ENCODE measurements around the gene POMT2.
A peak's percentile ranks its signal among the peaks of the same experiment; 100 is the strongest.

Gene POMT2

GRCh38 chr14:77275041-77275580, 45.6 kb downstream of the POMT2 start:
- Histone ChIP-seq H3K4me1 (ENCODE audit: insufficient read depth, low read length) (no peaks in the 10 kb centered on the region), H3K36me3 (ENCODE audit: insufficient read depth, low read depth, low read length) (peaks cover 18% of the 10 kb centered on the region)

DNA sequence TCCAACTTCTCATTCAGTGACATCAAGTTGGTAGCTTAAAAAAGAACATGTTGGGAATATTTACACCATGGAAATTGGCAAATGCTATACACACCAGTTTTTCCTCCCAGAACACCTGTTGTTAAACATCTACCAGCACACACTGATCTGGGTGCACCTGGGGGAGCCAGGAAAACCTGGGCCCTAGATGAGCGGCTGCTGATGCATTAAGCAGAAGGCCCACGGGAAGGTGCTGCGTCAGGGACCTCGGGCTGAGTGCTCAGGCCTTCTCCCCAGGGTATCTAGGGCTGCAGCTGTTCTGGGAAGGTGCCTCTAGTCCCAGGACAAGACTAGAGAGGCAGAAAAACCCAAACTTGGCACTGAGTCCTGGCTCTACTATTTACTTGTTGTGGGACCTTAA, 46.9 kb downstream of the POMT2 start:
- Histone ChIP-seq H3K4me1 (ENCODE audit: insufficient read depth, low read length) (no peaks in the 10 kb centered on the region), H3K4me3 (ENCODE audit: low read length) (no peak overlapping the region), H3K27me3 (ENCODE audit: insufficient read depth, low read length) (peaks cover 52% of the 10 kb centered on the region), H3K9me3 (ENCODE audit: insufficient read depth, low read depth, low read length) (no peaks in the 10 kb centered on the region), H3K27ac (ENCODE audit: low read length) (no peak overlapping the region), H3K9ac (ENCODE audit: low read depth, low read length) (no peak overlapping the region), H3K36me3 (ENCODE audit: insufficient read depth, low read depth, low read length) (peaks cover 5% of the 10 kb centered on the region; the same call in 1 of the 2 replicates)

More at GRCh38 chr14:77275041-77275580, 45.6 kb downstream of the POMT2 start:
- no peaks in the 10 kb centered on the region for H3K9me3 ChIP-seq (ENCODE audit: insufficient read depth, low read depth, low read length)
- no peak overlapping the region for H3K27ac ChIP-seq (ENCODE audit: low read length)
- H3K4me3 ChIP-seq (ENCODE audit: low read length), result no peak overlapping the region
- H3K9ac ChIP-seq (ENCODE audit: low read depth, low read length), result no peak overlapping the region
- H3K27me3 ChIP-seq (ENCODE audit: insufficient read depth, low read length), result peaks cover 39% of the 10 kb centered on the region

GRCh38 chr14:77272261-77272660, 48.4 kb downstream of the POMT2 start:
- Histone ChIP-seq H3K4me3 (ENCODE audit: low read length) (no peak overlapping the region), H3K27ac (ENCODE audit: low read length) (no peak overlapping the region), H3K4me1 (ENCODE audit: insufficient read depth, low read length) (no peaks in the 10 kb centered on the region), H3K9me3 (ENCODE audit: insufficient read depth, low read depth, low read length) (no peaks in the 10 kb centered on the region; the same call in 1 of the 2 replicates), H3K36me3 (ENCODE audit: insufficient read depth, low read depth, low read length) (peaks cover 5% of the 10 kb centered on the region; the same call in 1 of the 2 replicates), H3K9ac (ENCODE audit: low read depth, low read length) (no peak overlapping the region), H3K27me3 (ENCODE audit: insufficient read depth, low read length) (peaks cover 68% of the 10 kb centered on the region)

GRCh38 chr14:77271113-77271710, 49.5 kb downstream of the POMT2 start, which contains the start of gene NGB:
Gene NGB (minus strand): TSS chr14:77271206. CDS start chr14:77270937, 269 bp downstream.
- Histone ChIP-seq H3K9me3 (ENCODE audit: insufficient read depth, low read depth, low read length) (no peaks in the 10 kb centered on the region; the same call in 1 of the 2 replicates), H3K9ac (ENCODE audit: low read depth, low read length) (no peak within 1 kb of the TSS), H3K4me3 (ENCODE audit: low read length) (peak within 1 kb of the TSS; percentile 54; the same call in 1 of the 2 replicates), H3K36me3 (ENCODE audit: insufficient read depth, low read depth, low read length) (no peaks in the 10 kb centered on the region), H3K27me3 (ENCODE audit: insufficient read depth, low read length) (peaks cover 69% of the 10 kb centered on the region), H3K4me1 (ENCODE audit: insufficient read depth, low read length) (no peaks in the 10 kb centered on the region), H3K27ac (ENCODE audit: low read length) (no peak within 1 kb of the TSS)

DNA sequence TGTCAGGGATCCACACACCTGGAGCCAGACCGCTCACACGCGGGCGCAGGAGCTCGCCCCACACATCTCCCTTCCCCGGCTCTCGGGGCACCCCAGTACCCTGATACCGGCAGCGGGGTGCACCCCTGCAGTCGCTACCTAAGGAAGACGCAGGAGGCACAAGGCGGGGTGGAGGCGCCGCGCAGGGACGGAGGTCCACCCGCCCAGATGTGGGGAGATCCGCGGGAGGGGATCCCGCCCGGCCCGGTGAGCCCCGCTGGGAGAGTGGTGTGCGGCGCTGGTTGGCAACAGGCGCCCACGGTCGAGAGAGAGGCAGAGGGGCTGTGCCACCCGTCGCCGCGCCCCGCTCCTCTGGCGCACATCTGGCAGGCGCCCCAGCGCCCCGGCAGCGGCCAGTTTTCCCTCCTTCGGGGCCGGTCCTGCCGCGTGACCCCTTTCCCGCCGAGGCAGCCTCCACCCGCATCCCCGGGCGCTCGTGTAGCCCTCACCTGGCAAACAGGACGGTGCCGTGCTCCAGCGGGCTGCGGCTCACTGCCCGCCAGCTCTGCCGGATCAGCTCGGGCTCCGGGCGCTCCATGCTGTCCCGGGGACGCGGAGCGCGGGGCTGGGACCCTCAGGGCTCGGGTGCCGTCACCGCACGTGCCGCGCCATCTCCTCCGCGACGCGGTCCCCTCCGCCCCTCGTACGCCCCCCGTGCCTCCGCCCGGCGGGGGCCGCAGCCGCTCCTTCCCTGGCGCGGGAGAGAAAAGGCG, 50.1 kb downstream of the POMT2 start:
- H3K4me3 ChIP-seq (ENCODE audit: low read length), result peak overlapping the region; percentile 54; the same call in 1 of the 2 replicates
- H3K27ac ChIP-seq (ENCODE audit: low read length), result no peak overlapping the region
- no peaks in the 10 kb centered on the region; the same call in 1 of the 2 replicates for H3K9me3 ChIP-seq (ENCODE audit: insufficient read depth, low read depth, low read length)
- H3K9ac ChIP-seq (ENCODE audit: low read depth, low read length), result no peak overlapping the region
- no peaks in the 10 kb centered on the region for H3K4me1 ChIP-seq (ENCODE audit: insufficient read depth, low read length)
- no peaks in the 10 kb centered on the region for H3K36me3 ChIP-seq (ENCODE audit: insufficient read depth, low read depth, low read length)
- peaks cover 72% of the 10 kb centered on the region for H3K27me3 ChIP-seq (ENCODE audit: insufficient read depth, low read length)

GRCh38 chr14:77268989-77269600, 51.6 kb downstream of the POMT2 start:
- no peak overlapping the region for H3K27ac ChIP-seq (ENCODE audit: low read length)
- H3K4me1 ChIP-seq (ENCODE audit: insufficient read depth, low read length), result no peaks in the 10 kb centered on the region
- no peak overlapping the region for H3K4me3 ChIP-seq (ENCODE audit: low read length)
- H3K27me3 ChIP-seq (ENCODE audit: insufficient read depth, low read length), result peaks cover 72% of the 10 kb centered on the region
- no peak overlapping the region for H3K9ac ChIP-seq (ENCODE audit: low read depth, low read length)
- H3K9me3 ChIP-seq (ENCODE audit: insufficient read depth, low read depth, low read length), result no peaks in the 10 kb centered on the region; the same call in 1 of the 2 replicates
- H3K36me3 ChIP-seq (ENCODE audit: insufficient read depth, low read depth, low read length), result no peaks in the 10 kb centered on the region

DNA sequence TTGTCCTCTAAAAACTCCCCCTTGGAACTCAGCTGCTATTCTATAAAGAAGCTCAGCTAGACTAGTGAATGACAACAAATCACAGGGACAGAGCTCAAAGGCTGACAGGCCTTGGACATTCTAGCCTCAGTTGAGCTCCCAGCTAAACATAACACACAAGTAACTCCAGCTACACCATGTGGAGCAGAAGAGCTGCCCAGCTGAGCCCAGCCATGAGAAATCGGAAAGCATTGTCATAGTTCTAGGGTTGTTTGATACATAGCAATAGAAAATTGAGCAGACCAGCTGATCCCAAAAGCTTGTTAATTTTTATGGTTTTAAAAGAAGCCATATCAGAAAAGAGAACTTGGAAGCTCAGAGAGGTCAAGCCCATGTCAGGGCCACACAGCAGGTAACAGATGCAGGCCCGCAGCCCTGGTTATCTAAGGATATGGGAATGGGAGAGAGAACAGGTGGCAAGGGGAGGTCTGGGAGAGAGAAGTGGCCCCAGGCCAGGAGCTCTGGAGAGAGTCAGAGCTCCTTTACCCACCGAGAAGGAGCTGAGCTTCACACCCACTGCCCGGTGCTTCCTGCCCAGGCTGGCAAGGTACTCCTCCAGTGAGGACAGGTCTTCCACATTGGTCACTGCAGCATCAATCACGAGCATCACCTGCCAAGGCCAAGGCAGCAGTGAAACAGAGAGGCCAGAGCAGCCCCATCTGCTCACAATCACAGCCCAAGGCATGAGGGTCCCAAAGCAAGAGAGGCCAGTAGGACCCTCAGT, 52.6 kb downstream of the POMT2 start:
- H3K9ac ChIP-seq (ENCODE audit: low read depth, low read length), result no peak overlapping the region
- H3K9me3 ChIP-seq (ENCODE audit: insufficient read depth, low read depth, low read length), result no peaks in the 10 kb centered on the region; the same call in 1 of the 2 replicates
- no peaks in the 10 kb centered on the region for H3K36me3 ChIP-seq (ENCODE audit: insufficient read depth, low read depth, low read length)
- no peaks in the 10 kb centered on the region for H3K4me1 ChIP-seq (ENCODE audit: insufficient read depth, low read length)
- no peak overlapping the region for H3K27ac ChIP-seq (ENCODE audit: low read length)
- H3K27me3 ChIP-seq (ENCODE audit: insufficient read depth, low read length), result peaks cover 62% of the 10 kb centered on the region
- no peak overlapping the region for H3K4me3 ChIP-seq (ENCODE audit: low read length)

DNA sequence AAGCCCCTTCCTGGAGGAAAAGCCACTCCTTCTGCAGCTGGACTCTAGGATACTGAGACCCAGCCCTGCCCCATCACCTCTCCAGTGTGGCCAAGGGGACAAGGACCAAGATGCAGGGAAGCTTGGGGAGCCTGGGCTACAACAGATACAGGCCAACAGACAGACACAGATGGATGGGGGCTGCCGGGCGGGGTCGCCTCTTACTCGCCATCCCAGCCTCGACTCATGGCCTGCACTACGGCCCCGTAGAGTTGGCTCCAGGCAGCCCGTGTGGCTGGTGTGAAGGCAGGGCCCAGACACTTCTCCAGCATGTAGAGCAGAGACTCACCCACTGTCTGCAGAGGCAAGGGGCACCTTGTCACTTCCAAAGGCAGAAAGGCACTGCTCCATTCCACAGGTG, 54.3 kb downstream of the POMT2 start:
- Histone ChIP-seq H3K27ac (ENCODE audit: low read length) (no peak overlapping the region), H3K4me3 (ENCODE audit: low read length) (no peak overlapping the region), H3K9me3 (ENCODE audit: insufficient read depth, low read depth, low read length) (no peaks in the 10 kb centered on the region; the same call in 1 of the 2 replicates), H3K27me3 (ENCODE audit: insufficient read depth, low read length) (peaks cover 45% of the 10 kb centered on the region), H3K9ac (ENCODE audit: low read depth, low read length) (no peak overlapping the region), H3K36me3 (ENCODE audit: insufficient read depth, low read depth, low read length) (no peaks in the 10 kb centered on the region), H3K4me1 (ENCODE audit: insufficient read depth, low read length) (no peaks in the 10 kb centered on the region)

GRCh38 chr14:77265561-77266335, 54.9 kb downstream of the POMT2 start:
- H3K36me3 ChIP-seq (ENCODE audit: insufficient read depth, low read depth, low read length), result no peaks in the 10 kb centered on the region
- H3K9ac ChIP-seq (ENCODE audit: low read depth, low read length), result no peak overlapping the region
- H3K9me3 ChIP-seq (ENCODE audit: insufficient read depth, low read depth, low read length), result no peaks in the 10 kb centered on the region; the same call in 1 of the 2 replicates
- no peak overlapping the region for H3K27ac ChIP-seq (ENCODE audit: low read length)
- H3K4me3 ChIP-seq (ENCODE audit: low read length), result no peak overlapping the region
- peaks cover 39% of the 10 kb centered on the region for H3K27me3 ChIP-seq (ENCODE audit: insufficient read depth, low read length)
- H3K4me1 ChIP-seq (ENCODE audit: insufficient read depth, low read length), result no peaks in the 10 kb centered on the region

- H3K4me3 ChIP-seq (ENCODE audit: low read length), result no peak overlapping the region
- no peak overlapping the region for H3K9ac ChIP-seq (ENCODE audit: low read depth, low read length)
- no peaks in the 10 kb centered on the region; the same call in 1 of the 2 replicates for H3K9me3 ChIP-seq (ENCODE audit: insufficient read depth, low read depth, low read length)
- H3K27me3 ChIP-seq (ENCODE audit: insufficient read depth, low read length), result peaks cover 33% of the 10 kb centered on the region
- H3K4me1 ChIP-seq (ENCODE audit: insufficient read depth, low read length), result no peaks in the 10 kb centered on the region
- H3K27ac ChIP-seq (ENCODE audit: low read length), result no peak overlapping the region
- H3K36me3 ChIP-seq (ENCODE audit: insufficient read depth, low read depth, low read length), result no peaks in the 10 kb centered on the region
These were observed 55.5 kb downstream of the POMT2 start for GRCh38 chr14:77265187-77265515.

Data from iPS-20b (cell line).